HCT116 (cell line): ENCODE results near the gene DIPK1B.

Experiments
- ATF3 ChIP-seq: IDR thresholded peaks from 2 replicates; pipeline ENCODE4 v1.6.1; 2012
- CBX3 ChIP-seq: IDR thresholded peaks from 2 replicates; pipeline ENCODE4 v1.6.1; 2012; ENCODE audit warnings: low read depth
- CEBPB ChIP-seq: IDR thresholded peaks from 2 replicates; pipeline ENCODE4 v1.6.1; 2012; ENCODE audit warnings: low read depth
- CTCF ChIP-seq, 3 experiments: fragments of 200-600 bp in 1 of 3; sonication (generic) in 1 of 3; IDR thresholded peaks in 2 of 3; conservative IDR thresholded peaks in 1 of 3; 2 replicates each; pipeline ENCODE4 v1.5.1; 2012 to 2017; ENCODE audit warnings: low read depth in 2 of 3, low read length in 2 of 3, antibody characterized with exemption in 1 of 3, borderline replicate concordance in 1 of 3, control low read depth in 1 of 3, mild to moderate bottlenecking in 1 of 3, mixed read lengths in 1 of 3, mixed run types in 1 of 3, moderate library complexity in 1 of 3; ENCODE audit not compliant: insufficient read depth in 1 of 3
- EZH2 ChIP-seq: fragments of 200-600 bp; sonication (generic); IDR thresholded peaks from 2 replicates; pipeline ENCODE4 v1.6.1; 2017; ENCODE audit warnings: antibody characterized with exemption, mixed run types
- EZH2phosphoT487 ChIP-seq: fragments of 200-600 bp; IDR thresholded peaks from 2 replicates; pipeline ENCODE4 v1.6.1; 2018; ENCODE audit warnings: antibody characterized with exemption, borderline replicate concordance
- MAX ChIP-seq: IDR thresholded peaks from 2 replicates; pipeline ENCODE4 v1.6.1; 2012
- POLR2A ChIP-seq: IDR thresholded peaks from 2 replicates; pipeline ENCODE4 v1.7.0; 2011; ENCODE audit warnings: borderline replicate concordance; ENCODE audit not compliant: insufficient read depth, insufficient read length; ENCODE audit errors: extremely low read depth
- POLR2AphosphoS5 ChIP-seq: IDR thresholded peaks from 2 replicates; pipeline ENCODE4 v1.6.1; 2011; ENCODE audit warnings: mild to moderate bottlenecking, low read depth, low read length, moderate library complexity
- RAD21 ChIP-seq: IDR thresholded peaks from 2 replicates; pipeline ENCODE4 v1.6.1; 2012; ENCODE audit warnings: low read depth, mild to moderate bottlenecking
- SP1 ChIP-seq: IDR thresholded peaks from 2 replicates; pipeline ENCODE4 v1.6.1; 2012; ENCODE audit warnings: low read depth
- SRF ChIP-seq: IDR thresholded peaks from 2 replicates; pipeline ENCODE4 v1.6.1; 2012; ENCODE audit warnings: low read depth
- TCF7L2 ChIP-seq: IDR thresholded peaks from 2 replicates; pipeline ENCODE4 v1.7.0; 2011; ENCODE audit warnings: borderline replicate concordance, inconsistent platforms; ENCODE audit not compliant: insufficient read depth, insufficient read length; ENCODE audit errors: extremely low read depth
- ZNF274 ChIP-seq: fragments of 200-500 bp; sonication (Bioruptor generic); IDR thresholded peaks from 2 replicates; pipeline ENCODE4 v1.6.1; 2014; ENCODE audit warnings: mild to moderate bottlenecking, low read depth, low read length, inconsistent platforms

DNA sequence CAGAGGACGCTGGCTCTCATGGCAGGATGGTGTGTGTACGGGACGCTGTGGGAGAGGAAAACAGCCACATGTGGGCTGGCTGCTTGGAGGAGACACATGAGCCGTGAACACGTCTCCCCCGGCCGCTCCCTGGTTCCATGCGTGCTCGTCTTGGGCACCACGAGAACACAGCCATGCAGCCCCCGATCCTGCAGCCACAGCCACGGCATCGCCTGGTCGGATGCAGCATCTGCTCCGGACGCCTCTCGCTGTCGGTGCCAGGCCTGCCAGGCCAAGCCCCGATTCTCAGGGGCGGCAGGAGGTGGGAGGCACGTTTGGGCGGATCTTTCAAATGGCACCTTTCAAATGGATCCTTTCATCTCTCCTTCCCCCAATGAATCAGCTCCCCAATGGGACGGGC lies 27.1 kb downstream of the DIPK1B start:
- TF ChIP-seq CTCF (IDR thresholded peaks at IDR 0.05 in 2 of 3, conservative IDR thresholded peaks at IDR 0.05 in 1 of 3; ENCODE audit: borderline replicate concordance in 1 of 3, insufficient read depth in 1 of 3, low read depth in 2 of 3, low read length in 2 of 3) (no peak), POLR2AphosphoS5 (no peak), EZH2phosphoT487 (no peak), POLR2A (no peak), ZNF274 (no peak), SRF (no peak), MAX (no peak), SP1 (no peak), EZH2 (no peak), CEBPB (no peak), RAD21 (no peak), ATF3 (no peak), TCF7L2 (no peak), CBX3 (no peak)
